Measurements from ENCODE around the gene USP50.

The USP50 gene

GRCh38 chr15:50543556-50543955 is 2.9 kb downstream of the USP50 start (continued):
- TF ChIP-seq POU6F1 (CRISPR knock-in tag; IDR thresholded peaks at IDR 0.05; ENCODE audit: borderline replicate concordance, low read depth) (no peak), ISL1 (CRISPR knock-in tag; IDR thresholded peaks at IDR 0.05) (no peak), ZC3H10 (CRISPR knock-in tag; IDR thresholded peaks at IDR 0.05) (no peak), ZNF70 (CRISPR knock-in tag; IDR thresholded peaks at IDR 0.05) (no peak)

GRCh38 chr15:50542887-50543210 is 3.6 kb downstream of the USP50 start:
- TF ChIP-seq TOX (CRISPR knock-in tag; IDR thresholded peaks at IDR 0.05; ENCODE audit: borderline replicate concordance) (no peak), ESRRG (CRISPR knock-in tag; IDR thresholded peaks at IDR 0.05) (no peak), CSRNP3 (CRISPR knock-in tag; IDR thresholded peaks at IDR 0.05) (no peak), BACH2 (CRISPR knock-in tag; IDR thresholded peaks at IDR 0.05; ENCODE audit: borderline replicate concordance) (no peak), RARB (CRISPR knock-in tag; IDR thresholded peaks at IDR 0.05) (no peak), ISL1 (CRISPR knock-in tag; IDR thresholded peaks at IDR 0.05) (no peak), PPARA (CRISPR knock-in tag; IDR thresholded peaks at IDR 0.05; ENCODE audit: borderline replicate concordance) (no peak)
- no peak; the same call in 2 of the 3 replicates for ATAC-seq

GRCh38 chr15:50531766-50532165 is 14.7 kb downstream of the USP50 start:
- TF ChIP-seq ZFP3 (CRISPR knock-in tag; IDR thresholded peaks at IDR 0.05) (no peak), CREB5 (CRISPR knock-in tag; IDR thresholded peaks at IDR 0.05; ENCODE audit: low read depth) (no peak), SNAI2 (CRISPR knock-in tag; IDR thresholded peaks at IDR 0.05) (no peak), PPARA (CRISPR knock-in tag; IDR thresholded peaks at IDR 0.05; ENCODE audit: borderline replicate concordance) (no peak), GLIS3 (CRISPR knock-in tag; IDR thresholded peaks at IDR 0.05) (no peak), CSRNP3 (CRISPR knock-in tag; IDR thresholded peaks at IDR 0.05) (no peak), POU6F1 (CRISPR knock-in tag; IDR thresholded peaks at IDR 0.05; ENCODE audit: borderline replicate concordance, low read depth) (no peak), ZNF8 (CRISPR knock-in tag; IDR thresholded peaks at IDR 0.05) (no peak), ESRRG (CRISPR knock-in tag; IDR thresholded peaks at IDR 0.05) (no peak), ZFP30 (CRISPR knock-in tag; IDR thresholded peaks at IDR 0.05) (no peak), CSDC2 (CRISPR knock-in tag; IDR thresholded peaks at IDR 0.05) (no peak), ARNTL (CRISPR knock-in tag; IDR thresholded peaks at IDR 0.05; ENCODE audit: borderline replicate concordance, low read depth) (no peak), TSHZ2 (CRISPR knock-in tag; IDR thresholded peaks at IDR 0.05) (no peak), OSR1 (CRISPR knock-in tag; IDR thresholded peaks at IDR 0.05) (no peak), BACH2 (CRISPR knock-in tag; IDR thresholded peaks at IDR 0.05; ENCODE audit: borderline replicate concordance) (no peak), ISL1 (CRISPR knock-in tag; IDR thresholded peaks at IDR 0.05) (no peak), RARB (CRISPR knock-in tag; IDR thresholded peaks at IDR 0.05) (no peak)
- ATAC-seq: no peak
